Measurements from ENCODE around the gene DMRT1. TPM values are rescaled to one million over a fixed set of nuclear protein-coding genes. Genes with fewer than 3 reads are reported as not detected.

The DMRT1 gene
- total RNA-seq, 1 experiment from 2014 or later: 0.47 TPM

Other genes with a start within 250 kb of the DMRT1 start
- gene DMRT3, start 135.0 kb downstream of the DMRT1 start, total RNA-seq (2021; ENCODE audit: unreplicated experiment): not detected
- 0.17 TPM for gene DMRT2, start 208.7 kb downstream of the DMRT1 start, total RNA-seq (2021; ENCODE audit: unreplicated experiment)